ENCODE results near the gene CCDC148.

GRCh38 chr2:158140201-158140600 lies 316.4 kb downstream of the CCDC148 start:
- no peak for TF ChIP-seq CTCF (IDR thresholded peaks at IDR 0.05; ENCODE audit: insufficient read depth, low read length, poor library complexity, severe bottlenecking)
- no peak for TF ChIP-seq EZH2phosphoT487 (conservative IDR thresholded peaks at IDR 0.05; ENCODE audit: low read length)
